Esophagus squamous epithelium (tissue), 5 donors: ENCODE results near the gene NIN. TPM values are rescaled to one million over a fixed set of nuclear protein-coding genes. Genes with fewer than 3 reads are reported as not detected.

Source experiments
- DNase-seq: peaks from one replicate; lab custom pipeline; 2025; lab: John Stamatoyannopoulos, UW
- H3K27ac ChIP-seq, 4 donors: fragments of 200-600 bp; sonication (generic); one replicate each; pipeline ENCODE4 v1.5.1; 2016 to 2019; ENCODE audit warnings: mild to moderate bottlenecking in 1 of 4
- H3K27me3 ChIP-seq, 4 donors: fragments of 200-600 bp; sonication (generic); 1 replicate in 3 of 4; 2 replicates in 1 of 4; pipeline versions ENCODE4 v1.5.1 to v1.6.0; 2017 to 2021; ENCODE audit warnings: antibody characterized with exemption in 1 of 4
- H3K36me3 ChIP-seq, 3 donors: fragments of 200-600 bp; sonication (generic); one replicate each; pipeline ENCODE4 v1.5.1; 2016 to 2019
- H3K4me1 ChIP-seq, 3 donors: fragments of 200-600 bp; sonication (generic); one replicate each; pipeline ENCODE4 v1.5.1; 2017 to 2019
- H3K4me3 ChIP-seq, 4 donors: fragments of 200-600 bp; sonication (generic); 1 replicate in 3 of 4; 2 replicates in 1 of 4; pipeline ENCODE4 v1.5.1; 2016 to 2019; ENCODE audit warnings: mild to moderate bottlenecking in 2 of 4, moderate library complexity in 1 of 4
- H3K9me3 ChIP-seq, 3 donors: fragments of 200-600 bp; sonication (generic); one replicate each; pipeline ENCODE4 v1.5.1; 2016 to 2019
- CTCF ChIP-seq, 6 experiments: fragments of 450-650 bp in 4 of 6; fragments of 200-600 bp in 2 of 6; sonication (generic) in 2 of 6; IDR thresholded peaks; one replicate each; pipeline ENCODE4 v1.5.1; 2016 to 2019; ENCODE audit warnings: antibody characterized with exemption in 6 of 6, mild to moderate bottlenecking in 4 of 6, moderate library complexity in 4 of 6
- POLR2A ChIP-seq, 4 donors: fragments of 450-650 bp; IDR thresholded peaks; one replicate each; pipeline ENCODE4 v1.6.1; 2017; ENCODE audit warnings: antibody characterized with exemption in 4 of 4, mild to moderate bottlenecking in 4 of 4, moderate library complexity in 3 of 4
- WGBS, 2 donors: methylation state at CpG; one replicate each; pipeline ENCODE4 v1.1.5; 2018; 5-methylcytosine and 5-hydroxymethylcytosine counted together
- intact Hi-C: fragments of 100-400 bp; cut with DNase I; formaldehyde crosslinking; loops from one replicate; pipeline ENCODE4 v1.15.0; 2022
- total RNA-seq, 4 donors: library from RNA; depleted of rRNA; stranded (reverse); fragments of >200 nt; gene quantifications; one replicate each; pipeline ENCODE4 v1.1.0, GENCODE V29; 2016
- donor health status: DM: yes; HTN: yes; CAD: no.

NIN gene
- total RNA-seq, 4 donors from 2014 or later: 12.2 to 36.8 (median 24.5) TPM

GRCh38 chr14:50769863-50770500 lies 61.0 kb downstream of the NIN start:
- no peak for DNase-seq
- TF ChIP-seq CTCF (IDR thresholded peaks at IDR 0.05) (no peak), POLR2A (IDR thresholded peaks at IDR 0.05) (no peak)
- H3K9me3 ChIP-seq: no peaks in the 10 kb centered on the region
- H3K27ac ChIP-seq: no peak overlapping the region
- WGBS, 2 donors: 87 to 88% methylated on average over 12 to 13 of the region's 13 CpGs
- H3K27me3 ChIP-seq: no peaks in the 10 kb centered on the region
- intact Hi-C loops: loop anchor here (5.0 kb wide), 2 partner anchors 173 to 228 kb away; no protein-coding TSS in a partner anchor
- peaks cover 13 to 92% (median 18%) of the 10 kb centered on the region in 3 donors for H3K36me3 ChIP-seq
- H3K4me1 ChIP-seq: peaks cover 0 to 8% (median 0%) of the 10 kb centered on the region in 3 donors
- no peak overlapping the region for H3K4me3 ChIP-seq

- no peaks in the 10 kb centered on the region for H3K27me3 ChIP-seq
- H3K9me3 ChIP-seq: no peaks in the 10 kb centered on the region
- peaks cover 13 to 92% (median 18%) of the 10 kb centered on the region in 3 donors for H3K36me3 ChIP-seq
- no peak for TF ChIP-seq POLR2A (IDR thresholded peaks at IDR 0.05)
- no peak for TF ChIP-seq CTCF (IDR thresholded peaks at IDR 0.05)
- 89% methylated on average over 3 of the region's 3 CpGs for WGBS, 2 donors
- H3K4me3 ChIP-seq: no peak overlapping the region
- DNase-seq: no peak
- H3K27ac ChIP-seq: no peak overlapping the region
- intact Hi-C loops: no loop called here
- no peaks in the 10 kb centered on the region for H3K4me1 ChIP-seq
Observed at GRCh38 chr14:50768680-50769079, 62.3 kb downstream of the NIN start.

- Histone ChIP-seq H3K36me3 (peaks cover 13 to 92% (median 18%) of the 10 kb centered on the region in 3 donors), H3K4me3 (no peak overlapping the region), H3K9me3 (no peaks in the 10 kb centered on the region), H3K27me3 (no peaks in the 10 kb centered on the region), H3K4me1 (no peaks in the 10 kb centered on the region), H3K27ac (no peak overlapping the region)
- no peak for DNase-seq
- WGBS, 2 donors: 74 to 81% methylated on average over 6 of the region's 6 CpGs
- intact Hi-C loops: no loop called here
- TF ChIP-seq CTCF (IDR thresholded peaks at IDR 0.05) (no peak), POLR2A (IDR thresholded peaks at IDR 0.05) (no peak)
Observed at GRCh38 chr14:50766338-50766886, 64.5 kb downstream of the NIN start.

- Histone ChIP-seq H3K27me3 (no peaks in the 10 kb centered on the region), H3K27ac (no peak overlapping the region), H3K4me1 (no peaks in the 10 kb centered on the region), H3K9me3 (no peaks in the 10 kb centered on the region), H3K4me3 (no peak overlapping the region), H3K36me3 (peaks cover 2 to 91% (median 10%) of the 10 kb centered on the region in 3 donors)
- TF ChIP-seq CTCF (IDR thresholded peaks at IDR 0.05) (no peak), POLR2A (IDR thresholded peaks at IDR 0.05) (no peak)
- no peak for DNase-seq
- 65 to 83% methylated on average over 12 of the region's 12 CpGs for WGBS, 2 donors
- intact Hi-C loops: no loop called here
Observed at GRCh38 chr14:50763382-50764007, 67.5 kb downstream of the NIN start.

- no peak for TF ChIP-seq CTCF (IDR thresholded peaks at IDR 0.05)
- no peak for TF ChIP-seq POLR2A (IDR thresholded peaks at IDR 0.05)
- WGBS, 2 donors: 72 to 89% methylated on average over 3 of the region's 3 CpGs
- DNase-seq: no peak
- H3K27me3 ChIP-seq: no peaks in the 10 kb centered on the region
- peaks cover 0 to 91% (median 10%) of the 10 kb centered on the region in 3 donors for H3K36me3 ChIP-seq
- no peak overlapping the region for H3K4me3 ChIP-seq
- H3K4me1 ChIP-seq: no peaks in the 10 kb centered on the region
- H3K9me3 ChIP-seq: no peaks in the 10 kb centered on the region
- intact Hi-C loops: no loop called here
- no peak overlapping the region for H3K27ac ChIP-seq
Observed at GRCh38 chr14:50762931-50763300, 68.0 kb downstream of the NIN start.
